Fibroblast of skin of scalp (primary cell): ENCODE results near the gene XK.
A peak's percentile ranks its signal among the peaks of the same experiment; 100 is the strongest.

ENCODE experiments used
- DNase-seq: peaks from one replicate; pipeline ENCODE4 v3.0.0-alpha.2; 2013

Gene XK

DNA sequence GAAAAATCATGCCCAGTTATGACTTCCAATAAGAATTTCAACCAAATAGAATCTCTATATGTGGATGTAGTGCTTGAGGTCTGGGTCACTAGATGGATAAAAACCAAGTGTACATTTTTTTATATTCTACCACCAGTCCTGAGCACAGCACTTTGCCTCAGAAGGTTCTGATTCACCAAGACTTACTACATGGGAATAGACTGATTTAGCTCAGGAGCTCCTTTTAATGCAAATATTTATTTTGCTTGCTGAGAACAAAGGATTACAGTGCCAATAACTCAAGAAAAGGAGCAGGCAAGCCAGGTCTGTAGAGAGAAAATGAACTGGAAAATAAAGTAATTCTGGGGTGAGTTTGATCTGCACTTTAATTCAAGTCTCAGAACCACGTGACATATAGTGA, 6.4 kb upstream of the XK start:
- DNase-seq, result no peak

DNA sequence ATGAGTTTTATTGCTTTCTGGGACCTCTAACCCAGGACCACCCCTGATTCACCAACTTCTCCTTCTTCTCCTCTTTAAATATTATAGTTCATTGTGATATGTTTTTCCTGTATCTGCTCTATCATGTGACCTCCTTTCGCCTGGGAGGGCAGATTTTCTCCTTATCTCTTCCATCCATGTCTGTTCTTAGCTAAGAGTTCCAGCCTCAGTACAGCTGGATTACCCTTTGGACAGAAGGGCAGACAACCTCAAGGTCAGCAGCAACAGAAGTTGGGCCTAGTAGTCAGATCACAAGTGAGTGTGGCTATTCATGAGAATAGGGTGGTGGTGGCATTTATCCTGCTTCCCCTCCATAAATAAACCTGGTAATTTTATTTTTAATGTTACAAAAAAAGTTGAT, 5.7 kb upstream of the XK start:
- no peak for DNase-seq

DNA sequence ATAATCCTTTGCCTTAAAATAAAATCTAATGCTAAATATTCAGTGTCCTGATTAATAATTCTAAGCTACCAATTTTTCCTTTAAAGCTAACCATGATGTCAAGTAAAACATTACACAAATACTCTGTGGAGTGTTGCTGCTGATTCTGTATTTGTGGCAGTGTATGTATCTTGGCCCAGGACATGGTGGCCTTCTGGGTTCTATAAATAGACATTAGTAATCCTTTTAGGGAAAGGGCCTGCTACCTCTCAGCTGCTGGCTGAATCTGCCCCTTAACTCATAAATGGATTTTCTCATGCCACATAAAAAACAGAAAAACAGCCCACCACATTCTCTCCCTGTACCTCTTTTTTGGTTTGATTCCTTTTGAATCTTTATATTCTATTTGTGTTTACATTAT, 1.2 kb upstream of the XK start:
- peak; percentile 2 for DNase-seq

DNA sequence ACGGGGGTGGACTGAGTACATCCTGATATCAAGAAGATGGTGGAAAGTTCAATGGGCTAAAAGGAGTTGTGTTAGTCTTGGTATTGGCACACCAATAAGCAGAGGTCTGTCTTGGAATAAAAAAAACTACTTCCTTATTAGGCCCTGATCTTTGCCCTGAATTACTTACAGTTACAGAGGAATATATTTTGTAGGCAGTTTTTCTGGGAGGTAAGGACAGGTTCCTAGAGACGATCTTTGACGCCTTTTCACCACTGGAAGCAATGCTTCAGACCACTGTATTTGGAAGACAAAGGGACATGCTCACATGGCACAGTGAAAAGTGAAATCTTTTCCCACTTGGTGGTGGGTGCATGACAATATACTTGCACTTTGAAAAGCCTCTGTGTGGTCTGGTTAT, 618 bp upstream of the XK start:
- DNase-seq, result no peak

DNA sequence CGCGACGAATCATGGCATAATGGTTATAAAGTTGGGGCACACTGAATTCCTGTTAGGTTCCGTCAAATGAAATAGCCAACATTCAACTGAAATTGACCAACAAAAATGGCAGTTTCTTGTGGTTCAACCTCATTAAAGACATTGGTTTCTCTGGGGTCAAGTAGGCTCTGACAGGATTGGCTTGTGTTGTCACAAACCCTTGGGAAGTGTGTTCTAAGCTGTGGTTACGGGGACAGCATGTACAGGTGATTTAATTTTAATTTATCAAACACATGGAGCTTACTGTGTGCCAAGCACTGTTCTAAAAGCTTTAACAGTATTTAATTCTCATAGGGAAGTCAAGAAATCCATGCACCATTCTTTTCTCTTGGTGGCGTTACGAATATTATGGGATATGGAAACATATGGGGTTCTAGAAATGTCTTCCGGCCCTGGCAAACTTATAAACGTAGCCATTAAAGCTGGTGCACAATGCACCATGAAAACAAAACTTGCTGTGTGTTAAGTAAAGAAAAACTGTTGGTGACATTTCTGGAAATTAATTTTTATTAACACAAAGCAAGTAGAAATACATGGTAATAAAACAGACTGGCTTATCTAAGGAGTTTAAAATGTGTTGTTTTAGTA, 891 bp downstream of the XK start:
- no peak for DNase-seq

DNA sequence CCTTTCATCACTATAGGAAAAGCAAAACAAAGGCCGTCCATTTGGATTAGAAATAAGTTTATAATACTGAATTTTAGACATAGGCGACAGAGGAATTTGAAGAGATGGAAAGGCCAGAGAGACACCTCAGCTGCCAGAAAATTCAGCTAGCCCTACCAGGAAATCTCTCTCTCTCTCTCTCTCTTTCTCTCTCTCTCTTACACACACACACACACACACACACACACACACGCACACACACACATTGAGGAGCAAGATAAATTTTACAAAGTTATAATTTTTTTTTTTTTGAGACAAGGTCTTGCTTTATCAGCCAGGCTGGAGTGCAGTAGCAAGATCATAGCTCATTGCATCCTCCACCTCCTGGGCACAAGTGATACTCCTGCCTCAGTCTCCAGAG, 1.4 kb downstream of the XK start:
- no peak for DNase-seq

DNA sequence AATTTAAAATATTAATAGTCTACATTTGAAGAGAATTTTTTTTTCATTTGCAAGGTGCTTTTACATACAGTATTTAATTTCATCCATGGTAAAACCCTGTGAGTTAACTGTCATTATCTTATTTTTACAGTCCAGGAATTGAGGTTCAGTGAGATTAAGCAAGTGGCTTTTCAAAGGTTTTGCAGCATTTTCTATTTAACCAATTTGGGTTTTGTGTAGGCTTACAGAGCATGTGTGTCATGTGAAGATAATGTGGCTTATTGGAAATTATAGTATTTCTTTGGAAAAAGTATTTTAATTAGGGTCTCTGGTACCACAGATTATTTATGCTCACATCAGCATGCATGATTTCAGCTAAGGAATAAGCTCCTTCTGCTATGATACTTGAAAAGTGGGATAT, 4.5 kb downstream of the XK start:
- no peak for DNase-seq

DNA sequence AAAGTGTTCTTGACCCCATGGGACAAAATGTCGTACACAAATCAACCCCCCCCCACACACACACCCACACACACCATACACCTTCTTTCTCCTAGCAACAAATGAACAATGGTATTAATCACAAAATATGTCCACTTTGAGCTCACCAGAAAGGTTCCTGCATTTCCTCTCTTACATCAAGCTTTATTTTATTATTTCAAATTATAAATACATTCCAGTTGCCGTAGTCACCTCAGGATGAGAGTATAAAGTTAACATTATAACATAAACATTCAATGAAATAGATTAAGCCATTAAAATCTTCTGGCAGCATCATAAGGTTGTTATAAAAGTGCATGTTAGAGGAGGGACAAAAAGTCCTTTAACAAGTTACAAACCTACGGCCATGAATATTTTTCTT, 7.3 kb downstream of the XK start:
- DNase-seq, result peak; percentile 2

DNA sequence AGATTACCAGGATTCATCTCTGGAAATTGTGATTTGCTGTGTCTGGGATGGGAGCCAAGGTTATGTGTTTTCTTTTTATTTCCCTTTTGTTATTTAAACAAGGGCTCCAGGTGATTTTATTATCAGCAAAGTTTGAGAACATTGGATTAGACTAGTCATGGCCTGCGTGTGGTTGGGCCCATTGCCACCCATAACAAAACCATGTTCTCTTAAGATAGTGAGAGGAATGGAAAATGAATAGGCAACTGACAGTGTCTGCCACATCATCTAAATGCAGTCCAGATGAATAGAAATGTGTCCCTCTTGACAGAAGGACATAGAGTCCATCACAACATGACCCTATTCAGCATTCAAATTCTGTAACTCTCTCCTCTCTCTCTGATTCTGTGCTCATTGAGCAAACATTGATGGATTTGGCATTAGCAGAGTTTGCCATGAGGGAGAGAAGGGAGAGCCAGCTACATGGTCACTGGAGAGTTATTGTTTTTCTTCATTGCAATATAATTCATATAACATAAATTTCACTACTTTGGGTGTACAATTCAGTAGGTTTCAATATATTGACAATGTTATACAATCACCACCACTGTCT, 11.7 kb downstream of the XK start:
- no peak for DNase-seq

DNA sequence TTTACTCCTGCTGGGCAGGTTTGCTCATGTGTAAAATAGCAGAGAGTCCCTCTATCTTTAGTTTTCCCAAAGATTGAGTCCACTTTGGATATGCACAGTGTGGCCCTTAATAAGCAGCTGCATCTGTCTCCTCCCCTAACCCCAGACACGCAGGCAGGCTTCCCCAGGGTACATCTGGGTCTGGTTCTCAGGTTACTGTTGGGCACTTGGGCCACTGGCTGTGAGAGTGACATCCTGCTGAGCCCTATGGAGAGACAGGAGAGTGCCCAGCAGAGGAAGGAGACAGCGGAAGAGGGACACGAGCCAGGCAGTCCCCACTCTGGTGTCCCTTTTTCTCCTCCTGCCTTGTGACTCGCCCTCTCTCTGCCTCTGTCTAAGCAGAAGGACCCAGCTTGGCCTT, 16.0 kb downstream of the XK start:
- DNase-seq, result no peak

DNA sequence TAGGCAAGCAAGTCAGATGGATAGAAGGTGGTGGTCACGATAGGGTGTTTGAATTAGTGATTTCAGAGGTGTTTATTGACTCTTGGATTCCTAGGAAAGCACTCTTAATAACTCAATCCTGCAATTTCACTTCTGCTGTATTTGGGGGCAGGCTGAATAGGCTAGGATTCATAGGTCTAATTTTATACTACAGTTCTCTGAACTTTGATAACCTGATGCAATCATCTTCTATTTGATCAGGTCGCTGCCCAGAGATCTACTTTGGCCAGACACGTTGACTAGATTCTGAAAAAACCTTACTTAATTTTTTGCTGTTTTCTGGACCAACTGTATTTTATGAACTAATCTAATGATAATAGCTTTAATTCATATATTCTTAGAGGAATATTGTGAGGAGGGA, 26.4 kb downstream of the XK start:
- DNase-seq, result no peak

DNA sequence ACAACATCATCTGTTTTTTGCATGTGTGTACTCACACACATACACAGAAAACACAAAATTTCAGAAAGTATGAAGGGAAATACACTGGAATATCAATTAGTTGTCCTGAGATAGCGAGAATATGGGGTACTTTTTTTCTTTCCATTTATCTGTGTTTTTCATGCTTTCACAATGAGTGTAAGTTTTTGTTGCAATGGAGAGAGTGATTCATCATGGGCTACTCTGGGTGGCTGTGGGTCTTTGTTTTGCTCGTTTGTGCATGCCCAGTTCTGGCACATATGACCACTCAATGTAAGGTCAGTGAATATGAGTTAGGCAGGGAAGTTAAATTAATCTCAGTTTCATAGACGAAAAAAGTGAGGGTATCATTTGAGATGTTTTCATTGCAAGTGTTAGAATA, 26.9 kb downstream of the XK start:
- no peak for DNase-seq

DNA sequence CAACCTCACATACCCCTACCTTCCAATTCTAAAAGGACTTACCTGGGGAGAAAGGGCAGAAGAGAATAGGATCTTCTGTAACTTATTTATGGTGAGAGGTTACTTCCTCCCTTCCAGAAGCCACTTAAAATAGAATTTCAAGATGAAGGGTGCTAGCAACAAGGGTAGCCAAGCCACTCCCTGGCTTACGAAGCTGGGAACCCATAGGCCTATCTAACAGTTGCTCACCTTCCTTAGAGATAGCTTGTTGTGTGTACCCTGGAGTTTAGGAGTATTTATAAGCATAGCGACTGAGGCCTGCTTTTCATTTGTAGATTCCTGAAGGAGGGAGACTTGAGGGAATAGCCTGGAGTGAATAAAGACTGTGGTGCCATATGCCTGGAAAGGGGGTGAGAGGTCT, 28.9 kb downstream of the XK start:
- no peak for DNase-seq

DNA sequence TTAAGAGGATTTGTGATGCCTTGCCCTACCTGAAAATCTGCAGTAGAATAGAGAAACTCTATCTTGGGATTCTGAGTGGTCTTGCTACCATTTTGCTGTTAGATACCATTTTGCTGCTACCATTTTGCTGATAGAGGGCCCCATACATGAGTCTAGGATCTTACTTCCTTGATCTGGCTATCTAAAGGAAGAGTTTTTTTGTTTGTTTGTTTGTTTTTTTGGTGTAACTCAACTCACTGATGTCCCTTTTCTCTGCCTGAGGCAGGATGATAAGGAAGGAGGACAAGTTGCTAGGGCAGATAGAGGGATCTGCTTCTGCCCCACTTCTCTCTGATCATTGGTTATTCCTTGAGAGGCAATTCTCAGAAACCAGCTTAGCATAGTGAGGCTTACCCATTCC, 31.0 kb downstream of the XK start:
- DNase-seq, result no peak

DNA sequence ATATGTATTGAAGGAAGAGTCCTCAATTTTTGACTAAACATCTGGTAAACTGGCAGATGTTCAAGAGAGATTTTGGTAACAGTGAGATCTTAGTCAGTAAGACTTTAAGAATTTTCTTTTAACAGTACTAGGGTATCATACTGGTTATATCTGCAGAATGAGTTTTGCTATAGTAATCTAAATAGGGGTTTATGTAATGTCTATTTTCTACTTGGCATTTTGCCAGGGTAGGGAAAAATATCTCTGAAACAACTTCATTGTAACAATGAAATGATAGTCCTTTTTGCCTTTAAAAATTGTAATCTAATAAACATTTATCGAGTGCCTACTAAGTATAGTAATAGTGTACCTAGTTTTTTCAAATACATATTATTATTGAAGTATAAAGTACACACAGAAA, 32.1 kb downstream of the XK start:
- DNase-seq, result no peak

DNA sequence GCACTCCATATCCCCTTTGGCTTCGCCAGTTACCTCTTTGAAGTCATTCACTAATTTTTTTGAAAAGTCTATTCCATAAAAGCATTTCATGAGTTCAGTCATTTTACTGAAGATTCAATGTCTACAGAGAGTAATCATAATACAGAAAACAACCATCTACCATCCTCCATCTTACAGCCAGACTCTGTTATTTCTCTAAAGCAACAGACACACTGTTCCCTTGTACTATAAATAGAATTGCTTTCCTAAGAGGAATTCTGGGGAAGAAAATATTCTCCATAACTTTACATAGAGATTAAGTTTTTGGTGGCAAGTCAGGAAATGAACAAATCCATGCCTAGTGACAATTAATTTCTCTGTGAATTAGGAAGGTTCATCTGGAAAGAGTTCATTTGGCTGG, 37.0 kb downstream of the XK start:
- DNase-seq, result no peak

DNA sequence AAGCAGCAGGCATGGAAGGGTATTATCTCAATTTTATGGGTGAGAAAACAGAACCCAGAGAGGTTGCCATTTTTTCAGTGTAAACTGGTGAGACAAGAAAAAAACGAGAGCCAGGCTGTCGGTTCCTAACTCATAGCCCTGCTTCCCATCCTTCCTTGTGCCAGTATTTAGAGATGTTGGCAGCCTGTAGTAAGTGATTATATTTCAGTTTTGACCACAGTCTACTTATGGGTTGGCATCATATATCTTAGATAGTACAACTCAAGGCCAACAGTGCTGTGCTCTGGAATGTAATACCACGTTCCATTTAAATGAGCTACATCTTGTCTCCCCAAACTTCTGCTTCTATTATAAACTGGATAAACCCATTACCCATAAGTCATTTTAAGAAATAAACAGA, 40.8 kb downstream of the XK start:
- no peak for DNase-seq

DNA sequence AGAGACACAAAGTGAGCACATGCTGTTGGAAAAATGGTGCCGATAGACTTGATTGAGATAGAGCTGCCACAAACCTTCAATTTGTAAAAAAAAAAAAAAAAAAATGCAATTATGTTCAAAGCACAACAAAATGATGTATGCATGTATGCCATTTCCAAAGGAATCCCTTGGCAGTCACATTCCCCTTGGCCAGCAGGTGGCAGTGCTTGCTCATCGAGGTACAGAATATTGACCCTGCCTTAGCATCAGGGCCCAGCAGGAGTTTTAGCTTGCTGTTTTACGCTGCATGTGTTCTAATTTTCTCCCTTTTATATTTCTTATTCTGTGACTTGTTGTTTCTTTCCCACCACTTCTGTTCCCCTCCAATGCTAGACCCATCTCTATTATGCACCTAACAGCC, 59.8 kb downstream of the XK start:
- DNase-seq, result peak; percentile 63

DNA sequence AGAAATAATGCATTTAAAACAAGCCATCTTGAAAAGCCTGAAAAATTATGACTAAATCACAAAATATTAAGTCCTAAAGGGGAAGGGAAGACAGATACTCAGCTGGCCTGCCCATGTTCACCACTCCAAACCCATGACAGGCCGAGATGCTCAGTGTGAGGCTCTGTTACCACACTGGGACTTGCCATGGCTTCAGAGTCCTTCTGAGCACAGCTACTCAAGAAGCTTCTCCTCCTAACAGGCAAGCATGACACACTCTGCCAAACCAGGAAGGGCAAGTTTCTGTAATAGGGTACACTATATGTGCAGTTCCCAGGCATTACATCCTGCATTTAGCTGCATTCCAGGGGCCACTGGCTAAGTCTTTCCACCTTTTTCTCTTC, 60.2 kb downstream of the XK start:
- DNase-seq, result no peak

DNA sequence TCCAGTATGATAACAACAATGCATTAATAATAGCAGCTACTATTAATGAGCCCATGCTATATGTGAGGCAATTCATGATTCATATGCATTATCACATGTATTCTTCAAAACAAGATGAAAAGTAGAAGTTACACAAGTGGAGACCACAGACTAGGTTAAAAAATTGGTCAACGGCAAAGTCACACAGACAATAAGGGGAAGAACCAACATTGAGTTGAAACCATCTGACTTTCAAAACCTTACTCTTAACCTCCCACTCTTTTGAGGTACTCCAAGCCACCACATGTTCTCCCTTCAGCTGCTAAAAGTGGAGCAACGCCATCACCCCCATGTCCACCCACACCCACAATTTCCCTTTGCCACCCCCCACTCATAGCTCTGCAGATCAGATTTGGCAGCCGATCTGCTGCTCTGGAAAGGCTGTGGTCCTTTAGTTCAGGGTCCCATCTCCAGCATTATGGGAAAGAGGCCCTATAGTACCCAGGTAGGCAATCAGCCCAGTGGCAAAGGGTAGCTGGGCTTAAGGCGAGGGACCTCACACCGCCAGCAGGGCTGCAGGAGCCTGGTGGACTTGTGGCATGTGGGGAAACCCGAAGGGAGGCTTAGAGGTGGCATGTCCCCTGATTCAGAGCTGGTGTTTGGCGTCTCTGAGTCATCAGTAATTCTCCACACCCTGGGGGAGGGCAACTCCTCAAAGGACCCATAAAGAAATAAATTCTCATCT, 60.8 kb downstream of the XK start:
- DNase-seq, result no peak

DNA sequence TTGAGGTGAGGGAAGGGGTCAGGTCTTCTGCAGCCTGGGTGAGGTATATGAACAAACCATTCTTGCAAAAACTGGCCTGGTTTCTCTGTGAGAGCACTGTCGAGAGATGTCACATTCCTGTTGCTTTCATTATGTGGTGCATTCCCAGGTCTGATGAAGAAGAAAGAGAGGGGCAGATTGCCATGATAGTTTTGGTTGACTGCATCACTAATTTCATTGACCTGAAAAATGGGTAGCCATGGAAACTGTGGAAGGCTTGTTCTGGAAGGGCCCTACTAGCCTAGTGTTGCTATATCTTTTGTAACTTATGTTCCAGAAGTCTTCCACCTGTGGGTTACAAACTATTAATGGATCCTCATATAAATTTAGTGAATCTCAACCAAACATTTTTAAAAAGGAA, 61.4 kb downstream of the XK start:
- no peak for DNase-seq

DNA sequence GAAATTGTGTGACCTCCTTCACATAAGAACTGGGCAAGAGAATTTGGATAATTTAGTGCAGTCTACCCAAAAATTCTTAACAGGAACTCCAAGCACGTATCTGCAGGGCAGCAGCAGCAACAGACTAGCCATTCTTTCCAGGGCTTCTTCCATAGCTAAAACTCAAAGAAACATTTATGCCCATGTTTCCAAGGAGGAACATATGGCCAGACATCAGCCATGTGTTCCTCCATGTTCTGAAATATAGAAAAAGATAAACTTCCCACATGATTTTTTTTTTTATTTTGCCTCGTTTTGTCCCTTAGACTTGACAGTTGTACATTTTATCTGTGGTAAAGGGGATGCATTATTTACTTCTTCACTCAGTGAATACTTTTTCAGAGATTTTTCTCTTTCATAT, 66.7 kb downstream of the XK start:
- DNase-seq, result no peak

DNA sequence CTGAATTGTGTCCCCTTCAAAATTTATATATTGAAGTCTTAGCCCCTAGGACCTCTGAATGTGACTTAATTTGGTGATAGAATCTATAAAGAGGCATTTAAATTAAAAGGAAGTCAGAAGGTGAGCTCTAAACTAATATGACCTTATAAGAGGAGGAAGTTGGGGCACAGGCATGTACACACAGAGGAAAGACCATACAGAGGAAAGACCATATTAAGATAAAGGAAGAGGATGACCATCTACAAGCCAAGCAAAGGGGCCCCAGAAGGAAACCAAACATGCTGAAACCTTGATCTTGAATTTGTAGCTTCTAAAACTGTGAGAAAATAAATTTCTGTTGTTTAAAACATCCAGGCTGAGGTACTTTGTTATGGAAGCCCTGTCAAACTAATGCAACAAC, 67.3 kb downstream of the XK start:
- no peak for DNase-seq

DNA sequence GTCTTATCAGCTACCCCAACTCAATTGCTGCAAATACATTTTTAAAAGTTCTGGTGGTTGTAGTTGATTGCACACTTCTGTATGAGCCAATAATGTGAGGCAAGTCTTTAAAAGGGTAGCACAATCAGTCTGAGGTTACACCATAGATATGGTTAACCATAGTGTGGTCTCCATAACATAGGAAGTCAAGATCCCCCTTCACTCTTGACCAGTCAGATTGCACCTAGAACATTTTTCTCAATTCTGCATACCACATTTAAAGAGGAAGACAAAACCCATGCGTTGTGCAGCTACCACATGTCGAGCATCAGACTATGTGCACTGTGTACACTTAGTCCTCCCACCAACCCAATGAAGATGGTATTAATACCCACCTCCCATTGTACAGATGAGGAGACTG, 67.8 kb downstream of the XK start:
- no peak for DNase-seq

DNA sequence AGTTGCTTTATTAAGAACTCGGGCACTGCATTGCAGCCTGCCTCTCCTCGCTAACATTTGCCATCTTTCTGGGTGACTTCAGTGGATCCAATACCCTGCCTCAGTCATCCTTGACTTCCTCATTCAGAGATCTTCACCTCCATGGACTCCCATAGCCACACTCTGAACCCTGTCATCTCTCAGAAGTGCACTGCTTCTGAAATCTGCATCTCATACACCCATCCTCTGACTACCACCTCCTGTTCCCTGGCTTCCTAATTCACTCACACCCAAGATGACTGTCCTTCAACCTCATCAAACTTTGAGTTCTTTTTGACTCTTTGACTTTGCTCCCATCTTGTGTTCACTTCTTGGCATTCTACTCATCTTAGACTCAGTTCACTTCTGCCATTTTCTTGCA, 68.9 kb downstream of the XK start:
- DNase-seq, result no peak
